Measurements from ENCODE around the gene LRRC23.
"Not testable (repeated sequence)": the region's sequence is repeated elsewhere in the genome, so short reads cannot be mapped to it uniquely, and the experiment has no call there.

The LRRC23 gene

GRCh38 chr12:6888794-6889193 is 15.8 kb upstream of the LRRC23 start:
- ATAC-seq; H3K9me3 Mint-ChIP-seq; H3K4me3 Mint-ChIP-seq; DNase-seq (ENCODE audit: low spot score in 2 of 2): not testable (repeated sequence)
- Mint-ChIP-seq H3K36me3 (peaks cover 18% of the 10 kb centered on the region), H3K27ac (peak overlapping the region; percentile 14), H3K4me1 (peaks cover 13% of the 10 kb centered on the region)

DNA sequence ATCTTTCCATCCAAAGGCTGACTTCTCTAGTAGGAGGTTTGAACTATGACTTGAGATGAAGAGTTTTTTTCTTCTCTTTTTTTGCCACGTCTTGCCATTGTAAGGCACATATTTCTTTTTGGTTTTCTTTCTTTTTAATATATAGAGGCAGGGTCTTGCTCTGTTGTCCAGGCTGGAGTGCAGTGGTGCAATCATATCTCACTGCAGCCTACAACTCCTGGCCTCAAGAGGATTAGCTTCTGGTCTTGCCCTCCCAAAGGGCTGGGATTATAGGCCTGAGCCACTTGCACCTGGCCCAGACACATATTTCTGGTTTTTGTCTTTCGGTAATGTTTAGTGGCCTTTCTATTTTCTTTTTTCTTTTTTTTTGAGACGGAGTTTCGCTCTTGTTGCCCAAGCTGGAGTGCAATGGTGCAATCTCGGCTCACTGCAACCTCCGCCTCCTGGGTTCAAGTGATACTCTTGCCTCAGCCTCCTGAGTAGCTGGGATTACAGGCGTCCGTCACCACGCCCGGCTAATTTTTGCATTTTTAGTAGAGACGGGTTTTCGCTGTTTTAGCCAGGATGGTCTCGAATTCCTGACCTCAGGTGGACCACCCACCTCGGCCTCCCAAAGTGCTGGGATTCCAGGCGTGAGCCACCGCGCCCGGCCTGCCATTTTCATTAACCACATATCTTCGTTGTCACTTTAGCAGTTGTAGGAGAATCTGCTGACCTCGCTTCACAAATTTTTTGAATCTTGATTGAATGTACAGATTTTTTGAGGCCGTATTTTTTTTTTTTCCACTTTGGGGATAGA is 14.6 kb upstream of the LRRC23 start:
- peak overlapping the region; percentile 75 for H3K4me3 Mint-ChIP-seq
- H3K4me1 Mint-ChIP-seq, result peaks cover 13% of the 10 kb centered on the region
- ATAC-seq; DNase-seq (ENCODE audit: low spot score in 2 of 2); H3K36me3 Mint-ChIP-seq; H3K9me3 Mint-ChIP-seq: not testable (repeated sequence)
- peak overlapping the region; percentile 93 for H3K27ac Mint-ChIP-seq

- peaks cover 13% of the 10 kb centered on the region for H3K4me1 Mint-ChIP-seq
- H3K4me3 Mint-ChIP-seq, result peak overlapping the region; percentile 75
- H3K27ac Mint-ChIP-seq, result peak overlapping the region; percentile 93
- peak; percentile 97 for ATAC-seq
- H3K9me3 Mint-ChIP-seq, result no peaks in the 10 kb centered on the region
- peak; percentile 99 for DNase-seq (ENCODE audit: low spot score in 2 of 2)
- no peaks in the 10 kb centered on the region for H3K36me3 Mint-ChIP-seq
Observed at GRCh38 chr12:6890789-6891645, 13.6 kb upstream of the LRRC23 start.

- peaks cover 13% of the 10 kb centered on the region for H3K4me1 Mint-ChIP-seq
- no peaks in the 10 kb centered on the region for H3K9me3 Mint-ChIP-seq
- DNase-seq (ENCODE audit: low spot score in 2 of 2) (no peak), ATAC-seq (peak; percentile 27)
- no peaks in the 10 kb centered on the region for H3K36me3 Mint-ChIP-seq
- H3K4me3 Mint-ChIP-seq, result peak overlapping the region; percentile 75
- H3K27ac Mint-ChIP-seq, result peak overlapping the region; percentile 93
Observed at GRCh38 chr12:6891646-6892001, 13.0 kb upstream of the LRRC23 start.

DNA sequence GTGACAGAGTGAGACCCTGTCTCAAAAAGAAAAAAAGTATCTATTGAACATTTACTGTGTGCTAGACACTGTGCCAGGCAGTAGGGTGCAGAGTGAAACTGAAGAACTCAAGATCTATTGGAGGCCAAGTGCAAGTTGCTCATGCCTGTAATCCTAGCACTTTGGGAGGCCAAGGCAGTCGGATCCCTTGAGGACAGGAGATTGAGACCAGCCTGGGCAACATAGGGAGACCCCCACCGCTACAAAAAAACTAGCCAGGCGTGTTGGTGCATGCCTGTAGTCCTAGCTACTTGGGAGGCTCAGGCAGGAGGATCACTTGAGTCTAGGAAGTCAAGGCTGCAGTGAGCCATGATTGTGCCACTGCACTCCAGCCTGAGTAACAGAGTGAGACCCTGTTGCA is 11.9 kb upstream of the LRRC23 start:
- not testable (repeated sequence) for ATAC-seq; DNase-seq (ENCODE audit: low spot score in 2 of 2); H3K9me3 Mint-ChIP-seq; H3K4me3 Mint-ChIP-seq; H3K36me3 Mint-ChIP-seq
- peak overlapping the region; percentile 93 for H3K27ac Mint-ChIP-seq
- H3K4me1 Mint-ChIP-seq, result peaks cover 13% of the 10 kb centered on the region

GRCh38 chr12:6894321-6894720 is 10.3 kb upstream of the LRRC23 start:
- no peak for DNase-seq (ENCODE audit: low spot score in 2 of 2)
- no peak for ATAC-seq
- Mint-ChIP-seq H3K9me3 (no peaks in the 10 kb centered on the region), H3K36me3 (no peaks in the 10 kb centered on the region), H3K4me1 (peaks cover 13% of the 10 kb centered on the region), H3K27ac (no peak overlapping the region), H3K4me3 (no peak overlapping the region)

- no peak for ATAC-seq
Observed at GRCh38 chr12:6896846-6897435, 7.7 kb upstream of the LRRC23 start.

GRCh38 chr12:6899427-6899826 is 5.2 kb upstream of the LRRC23 start:
- no peak for DNase-seq (ENCODE audit: low spot score in 2 of 2)
- ATAC-seq, result no peak

More at GRCh38 chr12:6896846-6897435, 7.7 kb upstream of the LRRC23 start:
- no peaks in the 10 kb centered on the region for H3K4me1 Mint-ChIP-seq
- no peaks in the 10 kb centered on the region for H3K9me3 Mint-ChIP-seq
- H3K4me3 Mint-ChIP-seq, result no peak overlapping the region
- no peaks in the 10 kb centered on the region for H3K36me3 Mint-ChIP-seq
- DNase-seq (ENCODE audit: low spot score in 2 of 2), result no peak
- peak overlapping the region; percentile 26 for H3K27ac Mint-ChIP-seq

DNA sequence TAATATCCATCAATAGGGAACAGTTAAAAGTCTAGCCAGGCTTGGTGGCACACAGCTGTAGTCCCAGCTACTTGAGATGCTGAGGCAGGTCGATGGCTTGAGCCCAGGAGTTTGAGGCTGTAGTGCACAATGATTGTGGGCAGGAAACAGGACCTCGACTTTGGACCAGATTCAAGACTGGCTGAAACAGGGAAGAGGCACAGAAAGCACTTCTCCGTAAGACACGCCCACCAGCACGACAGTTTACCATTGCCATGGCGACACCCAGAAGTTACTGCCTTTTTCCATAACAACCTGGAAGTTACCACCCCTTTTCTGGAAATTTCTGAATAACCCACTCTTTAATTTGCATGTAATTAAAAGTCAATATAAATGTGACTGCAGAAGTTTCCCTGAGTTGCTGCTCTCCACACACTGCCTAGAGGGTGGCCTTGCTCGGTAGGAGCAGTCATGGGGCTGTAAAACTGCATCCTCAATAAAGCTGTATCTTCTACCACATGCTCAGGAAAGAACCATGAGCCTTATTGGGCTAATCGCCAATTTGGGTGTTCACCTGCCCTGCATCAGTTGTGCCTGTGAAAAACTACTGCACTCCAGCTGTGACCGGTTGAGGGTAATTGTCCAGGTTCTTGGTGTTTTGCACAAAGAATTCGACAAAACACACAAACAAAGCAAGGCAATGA is 4.6 kb upstream of the LRRC23 start:
- ATAC-seq, result no peak
- Mint-ChIP-seq H3K36me3 (no peaks in the 10 kb centered on the region), H3K4me1 (no peaks in the 10 kb centered on the region), H3K27ac (peak overlapping the region; percentile 51), H3K4me3 (no peak overlapping the region), H3K9me3 (no peaks in the 10 kb centered on the region)
- DNase-seq (ENCODE audit: low spot score in 2 of 2), result no peak

More at GRCh38 chr12:6899427-6899826, 5.2 kb upstream of the LRRC23 start:
- Mint-ChIP-seq H3K4me3 (no peak overlapping the region), H3K36me3 (no peaks in the 10 kb centered on the region), H3K27ac (peak overlapping the region; percentile 51), H3K4me1 (no peaks in the 10 kb centered on the region), H3K9me3 (no peaks in the 10 kb centered on the region)

- Mint-ChIP-seq H3K4me1 (no peaks in the 10 kb centered on the region), H3K9me3 (no peaks in the 10 kb centered on the region), H3K4me3 (no peak overlapping the region), H3K27ac (no peak overlapping the region), H3K36me3 (peaks cover under 1% of the 10 kb centered on the region)
- no peak for DNase-seq (ENCODE audit: low spot score in 2 of 2)
- no peak for ATAC-seq
Observed at GRCh38 chr12:6902448-6902847, 2.2 kb upstream of the LRRC23 start.

GRCh38 chr12:6903722-6904121 is 900 bp upstream of the LRRC23 start:
- Mint-ChIP-seq H3K27ac (no peak overlapping the region), H3K9me3 (no peaks in the 10 kb centered on the region), H3K4me1 (no peaks in the 10 kb centered on the region), H3K4me3 (no peak overlapping the region), H3K36me3 (peaks cover 6% of the 10 kb centered on the region)
- DNase-seq (ENCODE audit: low spot score in 2 of 2) (no peak), ATAC-seq (no peak)

- no peak for DNase-seq (ENCODE audit: low spot score in 2 of 2)
- no peak overlapping the region for H3K27ac Mint-ChIP-seq
- peaks cover 6% of the 10 kb centered on the region for H3K36me3 Mint-ChIP-seq
- no peak overlapping the region for H3K4me3 Mint-ChIP-seq
- no peaks in the 10 kb centered on the region for H3K9me3 Mint-ChIP-seq
- no peak for ATAC-seq
- H3K4me1 Mint-ChIP-seq, result no peaks in the 10 kb centered on the region
Observed at GRCh38 chr12:6905414-6906040, 905 bp downstream of the LRRC23 start.

DNA sequence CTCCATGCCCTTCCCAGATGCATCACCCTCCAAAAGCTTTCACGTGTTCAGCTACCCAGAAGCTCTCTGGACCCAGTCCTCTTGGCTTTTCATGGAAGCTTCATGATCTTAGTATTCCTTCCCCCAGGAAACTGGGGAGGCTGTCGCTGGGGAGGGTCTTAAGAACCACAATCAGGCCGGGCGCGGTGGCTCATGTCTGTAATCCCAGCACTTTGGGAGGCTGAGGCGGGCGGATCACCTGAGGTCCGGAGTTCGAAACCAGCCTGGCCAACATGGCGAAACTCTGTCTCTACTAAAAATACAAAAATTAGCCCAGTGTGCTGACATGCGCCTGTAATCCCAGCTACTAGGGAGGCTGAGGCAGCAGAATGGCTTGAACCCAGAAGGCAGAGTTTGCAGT is 3.5 kb downstream of the LRRC23 start:
- not testable (repeated sequence) for H3K27ac Mint-ChIP-seq; DNase-seq (ENCODE audit: low spot score in 2 of 2); H3K4me1 Mint-ChIP-seq; H3K9me3 Mint-ChIP-seq; H3K4me3 Mint-ChIP-seq; ATAC-seq
- H3K36me3 Mint-ChIP-seq, result peaks cover 11% of the 10 kb centered on the region

DNA sequence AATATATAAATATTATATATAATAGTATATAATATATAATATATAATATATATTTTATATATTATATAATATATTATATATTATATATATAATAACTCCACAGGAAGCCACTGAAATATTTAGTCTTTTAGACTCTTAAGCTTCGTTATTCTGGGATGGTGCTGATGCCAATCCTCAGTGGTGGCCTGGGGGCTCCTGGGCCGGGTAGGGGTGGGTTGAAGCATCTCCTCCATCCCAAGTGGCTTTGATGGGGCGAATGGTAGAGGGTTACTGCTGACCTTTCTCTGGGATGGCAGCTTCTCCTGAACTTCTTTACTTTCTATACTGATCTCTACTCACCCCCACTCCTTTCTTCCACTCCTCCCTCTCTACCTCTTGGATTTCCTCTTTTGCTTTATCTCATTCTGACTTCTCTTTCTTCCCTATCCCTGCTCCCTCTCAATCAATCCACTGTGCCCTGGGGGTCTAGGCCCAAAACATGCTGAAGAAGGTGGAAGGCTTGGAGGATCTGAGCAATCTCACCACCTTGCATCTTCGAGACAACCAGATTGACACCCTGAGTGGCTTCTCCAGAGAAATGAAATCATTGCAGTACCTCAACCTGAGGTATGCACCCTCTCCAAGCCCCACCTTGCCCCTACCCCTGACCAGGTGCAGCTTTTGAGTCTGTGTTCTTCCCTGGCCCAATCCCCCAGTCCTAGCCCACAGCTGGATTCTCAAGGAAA is 5.0 kb downstream of the LRRC23 start:
- Mint-ChIP-seq H3K4me3 (no peak overlapping the region), H3K9me3 (no peaks in the 10 kb centered on the region), H3K36me3 (peaks cover 18% of the 10 kb centered on the region), H3K27ac (no peak overlapping the region), H3K4me1 (peaks cover 12% of the 10 kb centered on the region)
- ATAC-seq (no peak), DNase-seq (ENCODE audit: low spot score in 2 of 2) (no peak)

Data from stimulated activated effector memory CD8-positive, alpha-beta T cell treated with anti-CD3 and anti-CD28 coated beads, Interleukin-12 subunit alpha, Interleukin-12 subunit beta, amount 100 ng/mL, for 72 hours (primary cell).